ENCODE results near the gene CNTNAP2.

DNA sequence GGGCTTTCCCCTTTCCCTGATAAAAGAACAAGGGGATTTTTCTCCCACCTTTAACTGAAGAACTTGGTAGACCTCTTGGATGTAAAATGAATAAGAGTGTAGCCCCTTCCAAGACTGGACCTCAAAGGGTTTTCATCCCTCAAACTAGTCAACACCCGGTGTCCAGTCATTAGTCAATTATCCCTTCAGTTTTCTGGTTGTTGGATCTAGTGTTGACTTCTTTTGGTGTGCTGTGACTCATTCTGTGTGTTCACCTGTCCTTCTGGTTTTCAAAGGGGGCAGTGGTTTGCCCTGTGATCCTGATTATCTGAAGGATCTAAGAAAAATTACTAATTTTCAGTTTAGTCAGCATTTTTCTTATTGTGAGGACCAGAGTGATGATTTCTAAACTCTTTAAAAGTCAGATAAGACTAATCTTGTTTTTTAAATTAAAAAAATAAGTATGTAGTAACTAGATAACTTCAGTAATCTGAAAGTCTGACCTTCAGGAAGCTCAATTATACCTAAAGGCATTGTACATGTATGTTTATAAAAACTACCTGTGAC, 583.5 kb downstream of the CNTNAP2 start:
- no peak for TF ChIP-seq ZNF674 (CRISPR knock-in tag; IDR thresholded peaks at IDR 0.05; ENCODE audit: low read depth)
- no peak for TF ChIP-seq POLR2G (IDR thresholded peaks at IDR 0.05; ENCODE audit: low read depth, low read length)
- TF ChIP-seq EZH2 (conservative IDR thresholded peaks at IDR 0.05; ENCODE audit: low read depth, low read length), result no peak
- TF ChIP-seq DNMT1 (CRISPR knock-in tag; IDR thresholded peaks at IDR 0.05), result no peak
- TF ChIP-seq MXD4 (CRISPR knock-in tag; IDR thresholded peaks at IDR 0.05), result no peak
- no peak for TF ChIP-seq XBP1 (CRISPR knock-in tag; IDR thresholded peaks at IDR 0.05)
- TF ChIP-seq PREB (CRISPR knock-in tag; IDR thresholded peaks at IDR 0.05), result no peak
